Measurements from ENCODE around the gene STX17. TPM values are rescaled to one million over a fixed set of nuclear protein-coding genes. Genes with fewer than 3 reads are reported as not detected.

STX17 gene
- total and polyA plus RNA-seq, 2 experiments from 2014 or later, result 17.6 to 26.7 TPM

DNA sequence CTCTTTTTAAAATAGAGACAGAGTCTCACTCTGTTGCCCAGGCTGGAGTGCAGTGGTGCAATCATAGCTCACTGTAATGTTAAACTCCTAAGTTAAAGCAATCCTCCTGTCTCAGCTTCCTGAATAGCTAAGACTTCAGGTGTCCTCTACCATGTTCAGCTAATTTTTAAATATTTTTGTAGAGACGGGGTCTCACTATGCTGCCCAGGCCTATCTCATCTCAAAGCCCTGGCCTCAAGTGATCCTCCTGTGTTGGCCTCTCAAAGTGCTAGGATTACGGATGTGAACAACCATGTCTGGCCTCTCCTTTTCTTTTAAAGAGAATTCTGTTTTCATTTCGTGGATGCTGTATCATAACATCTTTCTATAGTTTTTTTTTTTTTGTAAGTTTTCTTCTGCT is 11.7 kb downstream of the STX17 start:
- Histone ChIP-seq H3K36me3 (replicated peaks; ENCODE audit: insufficient read depth, low read depth) (no peaks in the 10 kb centered on the region), H3K9me3 (ENCODE audit: low read depth) (no peaks in the 10 kb centered on the region), H3K27me3 (no peaks in the 10 kb centered on the region), H3K4me3 (no peak overlapping the region), H3K4me2 (no peak overlapping the region), H4K20me1 (ENCODE audit: insufficient read depth, poor library complexity, severe bottlenecking) (no peaks in the 10 kb centered on the region), H2AFZ (no peak overlapping the region), H3K27ac (no peak overlapping the region), H3K9me2 (replicated peaks; ENCODE audit: insufficient read depth) (no peaks in the 10 kb centered on the region), H3K4me1 (ENCODE audit: insufficient read depth) (no peaks in the 10 kb centered on the region), H3K79me2 (peaks cover 13% of the 10 kb centered on the region)
- DNase-seq (ENCODE audit: low spot score), result no peak
- WGBS (ENCODE audit: low lambda C conversion rate, missing lambda C conversion rate), result 95% methylated on average over 3 of the region's 3 CpGs
- no peak for TF ChIP-seq CTCF (IDR thresholded peaks at IDR 0.05; ENCODE audit: poor library complexity)

- DNase-seq (ENCODE audit: low spot score), result no peak
- no peak overlapping the region for H2AFZ ChIP-seq
- H3K27ac ChIP-seq, result no peak overlapping the region
- no peaks in the 10 kb centered on the region for H3K4me1 ChIP-seq (ENCODE audit: insufficient read depth)
- no peaks in the 10 kb centered on the region for H3K27me3 ChIP-seq
- H3K9me3 ChIP-seq (ENCODE audit: low read depth), result peaks cover 3% of the 10 kb centered on the region
- H3K9me2 ChIP-seq (replicated peaks; ENCODE audit: insufficient read depth), result no peaks in the 10 kb centered on the region
- no peak overlapping the region for H3K4me3 ChIP-seq
- TF ChIP-seq EZH2phosphoT487 (IDR thresholded peaks at IDR 0.05; ENCODE audit: low read depth, severe bottlenecking, unreplicated experiment) (no peak), CTCF (IDR thresholded peaks at IDR 0.05; ENCODE audit: poor library complexity) (no peak), EZH2 (IDR thresholded peaks at IDR 0.05; ENCODE audit: borderline replicate concordance) (no peak)
- no peaks in the 10 kb centered on the region for H4K20me1 ChIP-seq (ENCODE audit: insufficient read depth, poor library complexity, severe bottlenecking)
- H3K4me2 ChIP-seq, result no peak overlapping the region
- H3K79me2 ChIP-seq, result peaks cover 2% of the 10 kb centered on the region
- WGBS (ENCODE audit: low lambda C conversion rate, missing lambda C conversion rate), result 70% methylated on average over 2 of the region's 2 CpGs
- H3K36me3 ChIP-seq (replicated peaks; ENCODE audit: insufficient read depth, low read depth), result no peaks in the 10 kb centered on the region
Observed at GRCh38 chr9:99919930-99920329, 13.5 kb downstream of the STX17 start.

DNA sequence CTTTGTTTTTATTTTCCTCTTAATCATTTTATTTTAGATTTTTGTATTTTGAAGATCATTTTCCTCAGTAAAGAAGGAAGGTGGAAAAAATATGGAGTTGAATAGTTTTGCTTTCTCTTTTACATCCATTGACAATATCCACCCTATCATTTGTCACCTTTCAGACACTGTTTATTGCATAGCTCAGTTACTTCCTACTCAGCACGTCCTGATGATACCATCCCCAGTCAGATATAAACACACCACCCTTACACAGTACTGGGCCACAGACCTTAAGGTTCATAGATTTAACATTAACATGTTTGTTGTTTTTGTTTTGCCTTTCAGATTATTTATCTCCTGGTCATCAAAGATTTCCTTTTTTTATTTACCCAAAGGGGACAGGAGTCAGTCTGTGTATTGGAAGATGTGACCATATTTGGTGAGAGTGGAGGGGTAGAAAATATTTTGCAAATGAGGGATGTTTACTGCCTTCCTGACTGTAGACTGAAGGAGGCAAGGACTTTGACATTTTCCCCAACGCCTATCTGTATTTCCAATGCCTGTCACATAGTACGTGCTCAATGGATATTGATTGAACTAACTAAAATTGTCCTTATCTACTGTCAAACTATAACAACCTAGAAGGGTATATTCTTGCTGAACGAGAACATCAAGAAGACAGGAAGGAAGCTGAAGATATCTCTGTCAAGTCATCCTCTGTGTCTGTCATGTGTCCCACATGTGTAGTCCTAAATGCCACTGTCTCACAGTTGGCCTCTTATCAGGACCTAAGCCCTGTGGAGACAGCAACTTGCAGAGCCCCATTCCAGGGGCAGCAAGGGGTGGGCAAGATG is 15.6 kb downstream of the STX17 start:
- no peak for DNase-seq (ENCODE audit: low spot score)
- Histone ChIP-seq H3K36me3 (replicated peaks; ENCODE audit: insufficient read depth, low read depth) (no peaks in the 10 kb centered on the region), H4K20me1 (ENCODE audit: insufficient read depth, poor library complexity, severe bottlenecking) (no peaks in the 10 kb centered on the region), H2AFZ (no peak overlapping the region), H3K79me2 (peaks cover 4% of the 10 kb centered on the region), H3K9me3 (ENCODE audit: low read depth) (peaks cover 12% of the 10 kb centered on the region), H3K27ac (no peak overlapping the region), H3K27me3 (no peaks in the 10 kb centered on the region), H3K9me2 (replicated peaks; ENCODE audit: insufficient read depth) (no peaks in the 10 kb centered on the region), H3K4me3 (no peak overlapping the region), H3K4me2 (no peak overlapping the region), H3K4me1 (ENCODE audit: insufficient read depth) (no peaks in the 10 kb centered on the region)
- TF ChIP-seq CTCF (IDR thresholded peaks at IDR 0.05; ENCODE audit: poor library complexity) (no peak), EZH2phosphoT487 (IDR thresholded peaks at IDR 0.05; ENCODE audit: low read depth, severe bottlenecking, unreplicated experiment) (no peak), EZH2 (IDR thresholded peaks at IDR 0.05; ENCODE audit: borderline replicate concordance) (no peak)
- 82% methylated on average over 4 of the region's 4 CpGs for WGBS (ENCODE audit: low lambda C conversion rate, missing lambda C conversion rate)
